CD4-positive, alpha-beta T cell treated with Interferon alpha-2 for 1 hour (primary cell): ENCODE results near the gene SAP130.
"Not testable (repeated sequence)": the region's sequence is repeated elsewhere in the genome, so short reads cannot be mapped to it uniquely, and the experiment has no call there.

Experiments
- DNase-seq, 2 donors: peaks; one replicate each; pipeline ENCODE4 v3.0.0-alpha.2; 2020 to 2022

SAP130 gene

DNA sequence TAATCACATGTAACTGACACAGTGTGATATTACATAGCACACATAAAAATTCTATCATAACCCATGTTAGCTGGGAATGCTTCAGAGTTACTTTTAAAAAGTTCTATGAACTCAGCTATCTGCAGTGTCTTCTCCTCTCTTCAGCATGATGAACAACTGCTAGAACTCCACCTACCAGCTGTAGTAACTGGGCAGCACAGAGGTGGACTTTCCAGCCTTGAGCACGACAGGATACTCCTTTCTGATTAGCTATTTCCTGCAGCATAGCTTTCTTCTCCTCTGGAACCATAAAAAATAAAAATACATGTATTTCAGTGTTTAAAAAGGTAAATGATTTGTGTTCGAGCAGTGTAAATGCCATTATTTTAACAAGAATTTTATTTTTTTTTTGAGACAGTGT lies 82.6 kb downstream of the SAP130 start:
- DNase-seq, result no peak

GRCh38 chr2:127943186-127943585 lies 84.7 kb downstream of the SAP130 start:
- DNase-seq, result no peak

DNA sequence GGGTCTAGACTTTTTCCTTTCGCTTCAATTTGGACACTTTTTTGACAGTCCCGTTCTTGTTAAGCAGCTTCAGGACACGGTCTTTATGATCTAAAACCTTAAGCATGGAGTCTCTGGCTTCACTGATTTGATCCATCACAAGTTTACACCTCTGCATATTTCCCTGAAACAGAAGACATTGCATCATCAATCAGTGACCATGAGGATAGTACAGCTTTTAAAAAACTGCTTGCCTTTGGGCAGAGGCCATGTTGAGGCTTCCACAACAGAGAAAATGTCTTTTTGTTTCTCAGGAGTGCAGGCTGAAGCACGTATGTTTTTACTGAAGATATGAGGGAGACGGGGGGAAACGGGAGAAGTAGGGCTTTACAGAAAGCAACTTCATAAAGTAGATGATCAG lies 85.9 kb downstream of the SAP130 start:
- DNase-seq, result no peak

- DNase-seq, result no peak
These were observed 86.4 kb downstream of the SAP130 start for GRCh38 chr2:127941461-127941860.

- DNase-seq, result no peak
These were observed 87.2 kb downstream of the SAP130 start for GRCh38 chr2:127940641-127941040.

GRCh38 chr2:127935337-127935736 lies 92.5 kb downstream of the SAP130 start:
- no peak for DNase-seq

DNA sequence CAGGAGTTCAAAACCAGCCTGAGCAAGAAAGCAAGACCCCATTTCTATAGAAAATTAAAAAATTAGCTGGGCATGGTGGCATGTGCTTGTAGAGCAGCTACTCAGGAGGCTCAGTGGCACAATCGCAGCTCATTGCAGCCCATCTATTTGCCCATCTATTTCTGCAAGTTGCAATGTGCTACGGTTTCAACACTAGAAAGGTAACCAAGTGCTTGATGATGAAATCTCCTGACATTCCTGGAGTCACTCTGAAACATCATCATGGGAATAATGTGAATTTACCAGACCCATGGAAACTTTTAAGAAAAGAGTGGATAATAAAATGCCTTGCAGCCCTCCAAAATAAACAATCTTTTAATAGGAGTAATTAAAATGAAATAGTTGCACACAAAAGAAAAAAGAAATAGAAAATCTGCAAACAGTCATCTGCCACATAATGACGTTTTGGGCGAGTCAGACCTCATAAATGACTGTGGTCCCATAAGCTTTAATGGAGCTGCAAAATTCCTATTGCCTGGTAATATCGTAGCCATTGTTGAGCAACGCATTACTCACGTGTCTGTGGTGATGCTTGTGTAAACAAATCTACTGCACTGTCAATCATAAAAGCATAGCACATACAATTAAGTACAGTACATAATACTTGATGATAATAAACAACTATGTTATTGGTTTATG lies 95.5 kb downstream of the SAP130 start:
- no peak for DNase-seq

- no peak for DNase-seq
These were observed 98.4 kb downstream of the SAP130 start for GRCh38 chr2:127929449-127929848.

- DNase-seq, result no peak
These were observed 100.5 kb downstream of the SAP130 start for GRCh38 chr2:127927384-127927783.

GRCh38 chr2:127917916-127918315 lies 109.9 kb downstream of the SAP130 start:
- no peak for DNase-seq

DNA sequence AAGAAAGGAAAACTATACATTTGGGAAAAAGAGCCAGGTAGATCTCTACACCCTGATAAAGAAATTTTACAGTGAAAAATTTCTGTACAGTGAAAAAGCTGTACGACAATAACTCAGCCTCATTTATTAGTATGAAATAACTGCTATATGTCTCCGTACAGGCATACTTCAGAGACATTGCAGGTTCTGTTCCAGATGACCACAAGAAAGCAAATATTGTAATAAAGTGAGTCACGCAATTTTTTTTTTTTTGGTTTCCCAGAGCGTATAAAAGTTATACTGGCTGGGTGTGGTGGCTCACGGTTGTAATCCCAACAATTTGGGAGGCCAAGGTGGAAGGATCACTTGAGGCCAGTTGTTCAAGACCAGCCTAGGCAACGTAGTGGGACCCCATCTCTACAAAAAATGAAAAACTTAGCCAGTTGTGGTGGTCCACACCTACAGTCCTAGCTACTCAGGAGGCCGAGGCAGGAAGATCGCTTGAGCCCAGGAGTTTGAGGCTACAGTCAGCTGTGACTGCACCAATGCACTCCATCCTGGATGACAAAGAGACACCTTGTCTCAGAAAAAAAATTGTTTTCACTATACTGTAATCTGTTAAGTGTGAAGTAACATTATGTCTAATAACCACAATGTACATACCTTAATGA lies 113.9 kb downstream of the SAP130 start:
- no peak for DNase-seq

GRCh38 chr2:127911737-127912136 lies 116.1 kb downstream of the SAP130 start:
- no peak for DNase-seq

DNA sequence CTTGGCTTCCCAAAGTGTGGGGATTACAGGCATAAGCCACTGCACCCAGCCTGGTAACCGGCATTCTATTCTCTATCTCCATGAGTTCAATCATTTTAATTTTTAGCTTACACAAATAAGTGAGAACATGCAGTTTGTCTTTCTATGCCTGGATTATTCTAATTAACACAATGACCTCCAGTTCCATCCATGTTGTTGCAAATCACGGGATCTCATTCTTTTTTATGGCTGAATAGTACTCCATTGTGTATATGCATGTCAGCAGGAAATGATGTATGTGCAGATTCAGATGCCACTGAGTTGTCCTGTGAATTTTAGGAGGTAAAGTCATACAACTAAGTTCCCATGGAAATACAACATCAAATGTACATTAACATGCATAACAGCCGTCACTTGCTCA lies 117.4 kb downstream of the SAP130 start:
- DNase-seq, result no peak

DNA sequence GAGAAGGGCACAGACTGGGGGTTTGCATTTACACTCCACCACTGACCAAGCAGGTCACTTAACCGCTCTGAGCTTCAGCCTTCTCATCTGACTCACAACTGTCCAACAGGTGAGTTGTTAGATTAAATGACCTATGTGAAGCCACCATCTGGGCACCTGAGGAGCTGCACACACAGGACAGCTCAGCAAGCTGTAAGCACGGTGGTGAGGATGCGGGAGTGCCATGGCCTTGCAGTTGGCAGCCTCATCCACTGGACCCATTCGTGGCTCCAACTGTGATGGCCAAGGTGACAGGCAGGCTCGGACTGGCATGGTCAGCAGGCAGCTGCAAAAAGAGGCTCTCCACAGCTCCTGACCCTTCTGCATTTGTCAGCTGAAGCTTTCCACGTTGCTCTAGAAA lies 118.8 kb downstream of the SAP130 start:
- DNase-seq, result no peak

DNA sequence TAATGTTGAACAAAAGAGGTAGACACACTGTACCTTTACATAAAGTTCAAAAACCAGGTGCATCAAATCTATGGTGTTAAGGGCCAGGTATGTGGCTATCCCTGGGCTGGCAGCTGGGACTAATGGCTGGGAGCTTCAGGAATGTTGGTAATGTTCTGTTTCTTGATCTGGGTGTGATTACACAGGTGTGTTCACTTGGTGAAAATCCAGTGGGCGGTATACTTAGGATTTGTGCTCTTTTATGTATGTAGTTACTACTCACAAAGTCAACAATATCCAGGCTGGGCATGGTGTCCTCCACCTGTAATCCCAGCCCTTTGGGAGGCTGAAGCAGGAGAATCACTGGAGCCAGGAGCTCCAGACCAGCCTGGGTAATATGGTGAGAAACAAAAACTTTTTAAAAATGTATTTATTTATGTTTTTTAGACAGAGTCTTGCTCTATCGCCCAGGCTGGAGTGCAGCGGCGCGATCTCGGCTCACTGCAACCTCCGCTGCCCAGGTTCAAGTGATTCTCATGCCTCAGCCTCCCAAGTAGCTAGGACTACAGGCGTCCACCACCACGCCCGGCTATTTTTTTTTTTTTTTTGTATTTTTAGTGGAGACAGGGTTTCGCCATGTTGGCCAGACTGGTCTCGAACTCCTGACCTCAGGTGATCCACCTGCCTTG lies 120.0 kb downstream of the SAP130 start:
- not testable (repeated sequence) for DNase-seq

- DNase-seq, result no peak
These were observed 121.5 kb downstream of the SAP130 start for GRCh38 chr2:127906206-127906926.

- no peak for DNase-seq
These were observed 126.4 kb downstream of the SAP130 start for GRCh38 chr2:127901339-127902056.

- no peak for DNase-seq
These were observed 130.2 kb downstream of the SAP130 start for GRCh38 chr2:127897531-127898211.

DNA sequence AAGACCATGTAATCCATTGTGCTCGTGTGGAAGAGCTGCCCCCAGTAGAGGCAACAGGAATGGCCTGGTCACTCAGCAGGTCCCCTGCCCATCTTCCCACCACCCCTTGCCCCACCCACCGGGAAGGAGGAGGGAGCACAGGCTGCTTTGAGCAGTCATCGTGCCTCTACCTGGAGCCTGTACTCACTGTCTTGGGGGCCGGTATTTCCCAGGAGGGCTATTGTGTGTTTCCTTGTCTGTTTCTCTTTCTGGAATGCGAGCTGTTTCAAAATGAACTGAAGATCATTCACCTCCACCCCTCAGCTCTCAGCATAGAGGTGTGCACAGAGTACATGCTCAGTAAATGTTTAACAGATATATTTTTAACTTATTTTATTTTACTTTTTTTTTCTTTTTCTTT lies 134.4 kb downstream of the SAP130 start:
- DNase-seq, result no peak

GRCh38 chr2:127893033-127893432 lies 134.8 kb downstream of the SAP130 start:
- no peak for DNase-seq

GRCh38 chr2:127891811-127892210 lies 136.0 kb downstream of the SAP130 start:
- no peak for DNase-seq
